ENCODE measurements around the gene PPM1D.
"Not testable (repeated sequence)": the region's sequence is repeated elsewhere in the genome, so short reads cannot be mapped to it uniquely, and the experiment has no call there.

Gene PPM1D

DNA sequence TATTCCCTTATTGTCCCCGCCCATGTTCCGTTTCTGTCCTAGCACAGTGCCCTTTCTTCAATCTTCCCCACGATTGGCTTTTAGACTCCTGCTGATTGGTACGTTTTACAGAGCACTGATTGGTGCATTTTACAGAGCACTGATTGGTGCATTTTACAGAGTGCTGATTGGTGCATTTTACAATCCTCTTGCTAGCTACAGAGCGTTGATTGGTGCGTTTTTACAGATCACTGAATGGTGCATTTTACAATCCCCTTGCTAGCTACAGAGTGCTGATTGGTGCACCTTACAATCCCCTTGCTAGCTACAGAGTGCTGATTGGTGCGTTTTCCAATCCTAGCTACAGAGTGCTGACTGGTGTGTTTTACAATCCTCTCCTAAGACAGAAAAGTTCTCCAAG, 74.6 kb downstream of the PPM1D start:
- not testable (repeated sequence) for DNase-seq (ENCODE audit: low spot score)

DNA sequence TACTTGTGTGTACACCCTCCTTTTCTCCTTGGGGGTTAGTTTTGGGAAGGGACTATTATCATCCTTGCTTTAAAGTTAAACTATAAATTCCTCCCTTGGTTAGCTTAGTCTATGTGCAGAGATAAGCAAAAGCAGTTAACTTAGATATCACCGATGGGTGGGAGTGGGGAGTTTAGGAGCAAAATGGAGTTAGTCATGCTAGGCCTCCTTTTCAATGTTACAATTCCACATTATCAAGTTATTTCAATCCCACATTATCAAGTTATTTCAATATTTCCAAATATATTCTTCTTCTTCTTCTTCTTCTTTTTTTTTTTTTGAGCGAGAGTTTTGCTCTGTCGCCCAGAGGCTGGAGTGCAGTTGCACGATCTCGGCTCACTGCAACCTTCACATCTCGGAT, 76.0 kb downstream of the PPM1D start:
- no peak for DNase-seq (ENCODE audit: low spot score)

DNA sequence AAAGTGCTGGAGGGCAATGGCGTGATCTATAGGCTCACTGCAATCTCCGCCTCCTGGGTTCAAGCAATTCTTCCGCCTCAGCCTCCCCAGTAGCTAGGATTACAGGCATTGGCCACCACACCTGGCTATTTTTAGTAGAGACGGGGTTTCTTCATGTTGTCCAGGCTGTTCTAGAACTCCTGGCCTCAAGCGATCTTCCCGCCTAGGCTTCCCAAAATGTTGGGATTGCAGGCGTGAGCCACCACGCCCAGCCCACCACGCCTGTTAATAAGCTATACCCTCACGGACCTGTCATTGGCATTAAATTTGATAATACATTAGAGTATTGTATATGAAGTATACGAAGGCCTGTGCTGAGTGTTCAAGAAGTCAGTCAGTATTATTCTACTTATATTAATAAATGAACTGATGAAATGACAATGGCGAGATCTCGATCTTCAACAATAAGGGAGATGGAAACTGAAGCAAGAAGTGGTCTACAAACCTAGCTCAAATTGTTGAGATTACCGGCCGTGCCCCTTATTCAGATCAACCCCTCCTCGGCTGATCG, 76.8 kb downstream of the PPM1D start:
- DNase-seq (ENCODE audit: low spot score), result no peak

DNA sequence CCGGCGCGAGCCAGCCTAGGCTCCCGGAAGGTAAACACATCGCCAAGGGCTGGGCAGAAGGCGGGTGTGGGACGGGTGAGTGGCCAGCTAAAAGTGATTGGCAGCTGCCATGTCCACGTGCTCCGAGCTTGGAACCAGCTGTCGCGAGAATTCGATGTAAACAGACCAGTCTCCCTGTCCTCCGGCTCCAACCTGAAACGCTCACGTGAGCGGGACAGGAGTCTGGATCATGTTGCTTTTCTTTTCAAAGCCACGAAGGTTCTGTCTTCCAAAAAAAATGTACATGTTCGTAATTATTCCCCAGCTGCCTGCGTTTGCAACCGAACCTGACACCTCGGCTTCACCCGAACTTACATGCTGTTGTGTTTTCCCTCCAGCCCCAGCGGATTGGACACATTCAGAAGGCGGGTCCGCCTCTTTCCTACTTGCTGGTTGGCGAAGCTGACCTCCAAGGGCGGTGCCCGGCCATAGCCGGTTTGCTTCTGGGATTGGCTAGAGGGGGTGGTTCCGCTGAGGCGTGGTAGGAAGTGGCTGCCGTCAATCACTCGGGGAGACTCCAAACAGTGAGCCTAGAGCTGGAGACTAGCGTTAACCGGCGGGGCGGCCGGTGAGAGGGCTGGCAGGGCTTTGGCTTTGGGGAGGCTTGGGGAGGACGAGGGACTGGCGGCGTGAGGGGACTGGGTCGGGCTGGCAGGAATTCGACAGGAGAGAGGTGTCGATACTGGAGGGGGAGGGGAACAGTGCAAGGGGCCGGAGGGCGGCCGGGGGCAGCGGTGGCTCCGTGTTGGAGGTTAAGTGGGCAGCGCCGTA, 77.5 kb downstream of the PPM1D start, which contains the start of gene BCAS3:
Gene BCAS3 (plus strand): TSS at position 544 of the 810 bp plus-strand sequence.
- peak; percentile 99 for DNase-seq (ENCODE audit: low spot score)

DNA sequence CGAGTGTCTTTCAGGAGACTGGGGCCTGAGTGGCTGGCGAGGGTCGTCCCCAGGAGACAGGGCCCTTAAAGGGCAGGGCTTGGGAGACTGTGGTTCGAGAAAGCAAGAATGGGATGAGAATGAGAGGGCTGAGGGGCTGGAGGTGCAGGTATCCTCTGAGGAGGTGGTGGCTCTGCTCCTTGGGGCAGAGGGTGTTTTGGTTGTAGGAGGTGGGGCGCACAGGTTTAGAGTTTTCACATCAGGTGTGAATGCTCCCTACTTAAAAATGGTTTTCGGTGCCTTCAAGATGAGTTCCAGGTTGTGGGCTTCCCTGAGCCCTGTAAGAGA, 78.1 kb downstream of the PPM1D start:
- DNase-seq (ENCODE audit: low spot score), result no peak

DNA sequence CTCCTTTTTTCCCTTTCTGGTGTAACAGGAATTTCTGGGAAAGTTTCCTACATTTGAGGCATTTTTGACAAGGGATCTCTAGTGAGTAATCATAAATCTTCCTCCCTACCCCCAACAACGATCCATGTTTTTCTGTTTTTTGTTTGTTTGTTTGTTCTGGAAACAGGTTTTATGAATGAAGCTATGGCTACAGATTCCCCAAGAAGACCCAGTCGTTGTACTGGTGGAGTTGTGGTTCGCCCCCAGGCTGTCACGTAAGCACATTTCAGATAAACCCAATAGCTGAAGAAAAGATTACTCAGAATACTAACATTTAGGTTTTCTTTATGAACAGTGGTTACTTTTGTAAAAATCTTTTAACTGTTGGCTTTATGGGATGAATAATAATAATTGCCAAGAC, 79.3 kb downstream of the PPM1D start:
- DNase-seq (ENCODE audit: low spot score), result no peak

DNA sequence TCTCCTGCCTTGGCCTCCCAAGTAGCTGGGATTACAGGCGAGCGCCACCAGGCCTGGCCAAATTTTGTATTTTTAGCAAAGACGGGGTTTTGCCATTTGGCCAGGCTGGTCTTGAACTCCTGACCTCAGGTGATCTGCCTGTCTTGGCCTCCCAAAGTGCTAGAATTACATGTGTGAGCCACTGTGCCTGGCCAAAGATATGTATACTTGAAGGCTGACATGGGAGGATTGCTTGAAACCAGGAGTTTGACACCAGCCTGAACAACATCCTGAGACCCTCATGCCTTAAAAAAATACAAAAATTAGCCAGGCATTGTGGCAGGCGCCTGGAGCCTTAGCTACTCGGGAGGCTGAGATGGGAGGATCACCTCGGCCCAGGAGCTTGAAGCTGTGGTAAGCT, 80.8 kb downstream of the PPM1D start:
- no peak for DNase-seq (ENCODE audit: low spot score)

DNA sequence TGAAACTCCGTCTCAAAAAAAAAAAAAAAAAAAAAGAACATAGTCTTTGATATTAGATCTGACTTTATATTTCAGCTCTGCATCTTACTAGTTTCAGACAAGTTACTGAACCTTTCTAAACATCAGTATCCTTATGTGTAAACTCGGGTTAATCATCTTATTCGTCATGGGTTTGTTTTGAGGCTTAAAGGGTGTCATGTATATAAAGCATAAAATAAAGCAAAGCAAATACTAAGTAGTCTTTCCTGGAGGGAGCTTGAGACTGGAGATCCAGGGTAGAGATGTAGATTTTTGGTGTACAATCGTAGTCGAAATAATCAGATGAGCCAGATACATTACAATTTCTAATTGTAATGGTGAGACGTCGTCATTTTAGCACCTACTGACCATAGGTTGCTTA, 85.4 kb downstream of the PPM1D start:
- no peak for DNase-seq (ENCODE audit: low spot score)

DNA sequence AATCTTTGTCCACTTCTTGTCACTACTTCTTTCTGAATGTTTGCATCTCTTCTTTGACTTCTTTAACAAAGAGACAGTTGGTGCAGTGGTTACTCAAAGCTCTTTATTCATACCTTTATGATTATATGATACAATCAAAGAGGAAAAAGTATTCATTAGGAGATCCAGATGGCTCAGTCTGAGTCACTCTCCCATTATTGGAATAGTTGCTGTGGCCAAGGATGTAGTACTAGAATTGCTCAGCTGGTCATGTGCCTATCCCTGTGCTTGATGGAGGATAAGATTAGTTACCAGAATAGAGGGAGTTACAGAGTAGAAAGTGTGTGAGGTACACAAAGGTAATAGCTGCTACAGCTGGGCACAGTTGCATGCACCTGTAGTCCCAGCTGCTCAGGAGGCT, 96.0 kb downstream of the PPM1D start:
- DNase-seq (ENCODE audit: low spot score), result peak; percentile 11

DNA sequence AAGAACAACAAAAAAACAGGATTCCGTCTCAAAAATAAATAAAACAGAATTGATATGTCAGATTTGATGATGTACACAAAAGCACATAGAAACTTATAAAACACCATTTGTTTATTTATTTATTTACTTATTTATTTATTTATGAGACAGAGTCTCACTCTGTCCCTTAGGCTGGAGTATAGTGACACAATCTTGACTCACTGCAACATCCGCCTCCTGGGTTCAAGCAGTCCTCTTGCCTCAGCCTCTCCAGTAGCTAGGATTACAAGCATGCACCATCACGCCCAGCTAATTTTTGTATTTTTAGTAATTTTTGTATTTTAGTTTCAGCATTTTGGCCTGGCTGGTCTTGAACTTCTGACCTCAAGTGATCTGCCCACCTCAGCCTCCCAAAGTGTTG, 99.1 kb downstream of the PPM1D start:
- DNase-seq (ENCODE audit: low spot score), result no peak

DNA sequence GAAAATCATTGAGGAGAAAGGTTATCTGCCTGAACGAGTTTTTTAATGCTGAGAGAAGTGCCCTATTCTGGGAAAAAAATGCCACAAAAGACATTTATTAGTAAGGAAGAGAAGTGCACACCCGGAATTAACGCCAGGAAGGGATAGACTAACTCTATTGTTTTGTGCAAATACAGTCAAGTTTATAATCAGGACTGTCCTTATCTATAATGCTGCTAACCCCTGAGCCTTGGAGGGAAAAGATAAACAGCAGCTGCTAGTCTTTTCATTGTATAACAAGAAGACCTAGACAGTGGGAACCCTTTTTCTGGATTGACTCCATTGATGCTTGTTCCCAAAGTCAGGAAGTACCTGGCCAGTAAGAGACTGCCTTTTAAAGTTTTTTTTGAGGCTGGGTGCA, 104.2 kb downstream of the PPM1D start:
- no peak for DNase-seq (ENCODE audit: low spot score)

DNA sequence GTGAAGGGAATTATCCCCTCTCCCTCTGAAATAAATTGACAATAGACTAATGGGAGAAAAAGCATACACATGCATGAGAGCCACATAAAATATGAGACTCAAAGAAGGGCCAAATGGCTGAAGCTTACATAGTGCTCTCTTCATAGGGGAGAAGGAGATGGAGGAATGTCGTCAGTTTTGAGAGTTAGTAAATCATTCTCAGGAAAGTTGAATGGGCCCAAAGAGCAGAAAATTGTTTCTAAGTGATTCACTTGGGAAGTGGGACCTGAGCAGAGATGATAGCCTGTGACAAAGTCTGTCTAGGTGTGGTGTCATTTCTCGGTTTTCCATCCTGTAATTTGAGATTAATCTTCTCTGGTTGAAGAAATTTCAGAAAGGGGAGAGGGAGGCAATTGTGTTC, 112.7 kb downstream of the PPM1D start:
- DNase-seq (ENCODE audit: low spot score), result no peak

DNA sequence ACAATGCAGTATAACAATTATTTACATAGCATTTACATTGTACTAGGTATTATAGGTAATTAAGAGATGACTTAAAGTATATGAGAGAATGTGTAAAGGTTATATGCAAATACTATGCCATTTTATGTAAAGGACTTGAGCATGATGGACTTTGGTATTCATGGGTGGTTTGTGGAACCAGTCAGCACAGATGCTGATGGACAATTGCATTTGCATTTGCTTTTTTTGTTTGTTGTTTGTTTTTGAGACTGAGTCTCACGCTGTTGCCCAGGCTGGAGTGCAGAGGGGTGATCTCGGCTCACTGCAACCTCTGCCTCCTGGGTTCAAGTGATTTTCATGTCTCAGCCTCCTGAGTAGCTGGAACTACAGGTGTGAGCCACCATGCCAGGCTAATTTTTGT, 113.6 kb downstream of the PPM1D start:
- DNase-seq (ENCODE audit: low spot score), result no peak

All from AG20443 (cell line).